GM18507 (cell line): ENCODE results near the gene FAM193A.

ENCODE experiments used
- DNase-seq: peaks from one replicate; pipeline ENCODE4 v3.0.0; 2011; ENCODE audit warnings: low read depth; ENCODE audit not compliant: insufficient read length; ENCODE audit errors: extremely low spot score
- FAIRE-seq: peaks from 2 replicates; lab custom pipeline; 2011; peaks lifted over from hg19 to GRCh38; lab: Jason Lieb, UNC

Gene FAM193A, protein sequence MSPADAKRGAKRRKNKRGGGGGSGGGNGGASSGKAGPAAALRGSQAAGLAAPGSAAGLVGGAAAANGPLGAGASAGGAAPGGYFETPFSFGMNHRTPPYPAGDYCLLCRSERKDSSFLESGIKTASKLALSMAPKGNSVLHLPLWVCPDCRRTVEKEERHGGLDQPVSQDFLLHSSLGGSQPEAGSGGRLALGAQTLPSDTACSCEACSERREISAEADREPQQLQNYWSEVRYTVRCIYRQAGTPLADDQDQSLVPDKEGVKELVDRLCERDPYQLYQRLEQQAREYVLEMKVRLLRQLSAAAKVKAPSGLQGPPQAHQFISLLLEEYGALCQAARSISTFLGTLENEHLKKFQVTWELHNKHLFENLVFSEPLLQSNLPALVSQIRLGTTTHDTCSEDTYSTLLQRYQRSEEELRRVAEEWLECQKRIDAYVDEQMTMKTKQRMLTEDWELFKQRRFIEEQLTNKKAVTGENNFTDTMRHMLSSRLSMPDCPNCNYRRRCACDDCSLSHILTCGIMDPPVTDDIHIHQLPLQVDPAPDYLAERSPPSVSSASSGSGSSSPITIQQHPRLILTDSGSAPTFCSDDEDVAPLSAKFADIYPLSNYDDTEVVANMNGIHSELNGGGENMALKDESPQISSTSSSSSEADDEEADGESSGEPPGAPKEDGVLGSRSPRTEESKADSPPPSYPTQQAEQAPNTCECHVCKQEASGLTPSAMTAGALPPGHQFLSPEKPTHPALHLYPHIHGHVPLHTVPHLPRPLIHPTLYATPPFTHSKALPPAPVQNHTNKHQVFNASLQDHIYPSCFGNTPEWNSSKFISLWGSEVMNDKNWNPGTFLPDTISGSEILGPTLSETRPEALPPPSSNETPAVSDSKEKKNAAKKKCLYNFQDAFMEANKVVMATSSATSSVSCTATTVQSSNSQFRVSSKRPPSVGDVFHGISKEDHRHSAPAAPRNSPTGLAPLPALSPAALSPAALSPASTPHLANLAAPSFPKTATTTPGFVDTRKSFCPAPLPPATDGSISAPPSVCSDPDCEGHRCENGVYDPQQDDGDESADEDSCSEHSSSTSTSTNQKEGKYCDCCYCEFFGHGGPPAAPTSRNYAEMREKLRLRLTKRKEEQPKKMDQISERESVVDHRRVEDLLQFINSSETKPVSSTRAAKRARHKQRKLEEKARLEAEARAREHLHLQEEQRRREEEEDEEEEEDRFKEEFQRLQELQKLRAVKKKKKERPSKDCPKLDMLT (N-terminal part only)

GRCh38 chr4:2536193-2537010 is at the start of gene FAM193A:
Gene FAM193A, plus strand, starts transcription at chr4:2536647. Its CDS starts 269 bp downstream, at chr4:2536916.
- peak; percentile 97 for FAIRE-seq
- peak; percentile 85 for DNase-seq

GRCh38 chr4:2486981-2487380 is 49.5 kb upstream of the FAM193A start:
- DNase-seq, result no peak
- FAIRE-seq, result no peak

DNA sequence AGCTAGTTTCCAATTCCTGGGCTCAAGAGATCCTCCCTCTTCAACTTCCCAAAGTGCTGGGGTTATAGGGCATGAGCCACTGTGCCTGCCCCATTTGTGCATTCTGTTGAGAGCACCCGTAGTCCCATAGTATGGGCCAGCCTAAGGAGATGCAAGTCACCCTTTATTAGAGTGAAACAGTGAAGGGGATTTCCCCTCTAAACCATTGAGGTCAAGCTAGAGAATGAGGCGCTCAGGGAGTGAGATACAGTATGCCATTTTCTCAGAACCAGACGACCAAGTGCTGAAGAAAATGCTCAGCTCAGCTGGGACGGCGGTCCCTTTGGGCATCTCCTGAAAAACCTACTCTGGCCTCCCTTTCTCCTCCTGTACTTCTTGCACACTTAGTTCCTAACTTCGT is 48.8 kb upstream of the FAM193A start:
- peak; percentile 39 for DNase-seq
- FAIRE-seq, result peak; percentile 81

- FAIRE-seq (no peak), DNase-seq (no peak)
Observed at GRCh38 chr4:2489081-2489805, 47.2 kb upstream of the FAM193A start.

DNA sequence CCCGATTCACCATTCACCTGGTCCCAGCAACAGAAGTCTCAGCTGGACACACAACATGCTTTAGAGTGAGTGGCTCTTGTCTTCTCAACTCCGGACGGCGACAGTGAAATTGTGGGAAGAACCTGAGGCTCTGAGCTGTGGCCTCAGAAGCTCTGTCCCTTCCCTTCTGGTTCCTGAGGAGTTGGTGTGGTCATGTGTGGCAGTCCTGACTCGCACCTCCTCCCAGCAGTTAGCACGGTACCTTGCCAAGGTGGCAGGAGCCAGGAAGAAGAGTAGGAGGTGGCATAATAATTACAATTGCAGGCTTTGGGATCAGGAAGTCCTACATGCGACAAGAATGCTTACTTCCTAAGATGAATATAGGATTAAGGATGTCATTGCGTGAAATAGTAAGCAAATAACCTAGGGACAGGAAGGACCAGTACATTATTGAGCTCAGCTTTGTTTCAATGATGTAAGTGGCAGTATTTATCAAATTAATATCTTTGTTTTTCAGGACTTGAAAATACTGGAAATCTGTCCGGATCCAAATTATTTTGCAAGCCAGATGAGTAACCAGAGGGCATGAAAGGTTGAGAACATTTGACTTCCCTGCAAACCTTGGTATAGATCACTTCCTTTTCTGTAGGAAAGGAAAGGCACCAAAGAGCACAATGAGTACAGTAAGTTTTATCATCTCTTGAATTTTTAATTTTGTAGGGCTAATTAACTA is 46.5 kb upstream of the FAM193A start:
- FAIRE-seq (no peak), DNase-seq (no peak)

DNA sequence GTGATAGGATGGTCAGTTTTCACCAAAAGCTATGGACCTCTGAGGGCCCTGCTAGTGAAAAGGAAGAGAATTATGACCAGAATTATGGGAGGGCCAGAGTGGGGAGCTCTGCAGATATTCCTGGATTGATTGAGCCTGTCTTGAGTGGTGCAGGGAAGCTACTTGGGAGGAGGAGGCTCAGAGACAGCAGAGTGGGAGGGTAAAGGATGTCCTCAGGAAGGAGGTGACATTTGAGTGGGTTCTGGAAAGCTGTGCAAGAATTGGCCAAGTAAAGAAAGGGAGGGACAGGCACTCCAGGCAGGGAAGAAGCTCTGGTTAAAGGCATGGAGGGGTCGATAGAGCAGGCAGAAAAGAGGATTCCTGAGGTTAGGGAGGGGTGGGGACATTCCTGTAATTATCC is 43.5 kb upstream of the FAM193A start:
- FAIRE-seq (no peak), DNase-seq (no peak)

- FAIRE-seq, result no peak
- DNase-seq, result no peak
Observed at GRCh38 chr4:2494992-2495391, 41.5 kb upstream of the FAM193A start.

DNA sequence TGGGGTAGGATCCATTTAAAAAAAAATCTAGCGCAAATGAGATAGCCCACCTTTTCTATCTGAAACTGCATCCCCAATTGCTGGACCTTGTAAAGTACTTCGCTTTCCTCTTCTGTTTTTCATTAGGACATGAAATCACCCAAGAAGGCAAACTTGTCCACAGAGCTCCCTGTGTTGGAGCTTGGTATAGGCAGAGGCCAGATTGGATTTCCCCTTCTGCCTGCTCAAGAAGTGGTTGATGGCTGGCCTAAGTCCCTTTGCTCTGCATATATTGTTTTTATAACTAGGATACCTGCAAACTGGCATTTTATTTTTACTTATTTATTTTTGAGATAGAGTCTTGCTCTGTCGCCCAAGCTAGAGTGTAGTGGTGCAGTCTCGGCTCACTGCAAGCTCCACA is 39.1 kb upstream of the FAM193A start:
- no peak for FAIRE-seq
- DNase-seq, result no peak

DNA sequence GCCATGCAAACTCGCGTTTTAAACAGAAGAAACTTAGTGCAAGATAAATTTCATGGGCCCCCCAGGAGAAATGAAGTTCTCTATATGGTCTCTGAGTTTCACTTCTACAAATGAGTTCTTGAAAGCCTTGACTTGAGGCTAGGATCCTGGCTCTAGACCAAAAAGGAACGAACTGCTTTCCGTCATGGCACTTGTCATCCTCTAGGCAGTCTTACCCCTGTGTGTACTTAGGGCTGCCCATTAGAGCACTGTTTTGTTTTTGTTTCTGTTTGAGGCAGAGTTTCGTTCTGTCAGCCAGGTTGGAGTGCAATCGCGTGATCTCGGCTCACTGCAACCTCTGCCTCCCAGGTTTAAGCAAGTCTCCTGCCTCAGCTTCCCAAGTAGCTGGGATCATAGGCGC is 38.5 kb upstream of the FAM193A start:
- FAIRE-seq (peak; percentile 95), DNase-seq (peak; percentile 67)

DNA sequence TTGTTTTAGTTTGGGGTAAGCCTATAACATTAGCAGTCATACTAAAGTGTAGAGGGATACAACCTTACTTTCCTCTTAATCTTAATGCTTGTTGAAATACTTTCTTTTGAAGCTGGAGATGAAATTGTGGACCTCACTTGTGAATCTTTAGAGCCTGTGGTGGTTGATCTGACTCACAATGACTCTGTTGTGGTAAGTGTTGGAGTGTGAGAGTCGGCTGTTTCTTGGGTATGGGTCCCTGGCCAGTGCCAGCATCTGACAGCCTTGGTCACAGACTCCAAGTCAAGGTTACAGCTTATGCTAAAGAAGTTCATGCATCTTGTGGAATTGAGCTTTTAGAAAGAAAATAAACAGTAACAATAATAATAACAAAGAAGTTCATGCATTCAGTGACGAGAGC is 35.9 kb upstream of the FAM193A start:
- DNase-seq, result no peak

GRCh38 chr4:2501034-2501594 is 35.3 kb upstream of the FAM193A start:
- FAIRE-seq (no peak), DNase-seq (no peak)

More for the DNA sequence above, 35.9 kb upstream of the FAM193A start:
- no peak for FAIRE-seq

DNA sequence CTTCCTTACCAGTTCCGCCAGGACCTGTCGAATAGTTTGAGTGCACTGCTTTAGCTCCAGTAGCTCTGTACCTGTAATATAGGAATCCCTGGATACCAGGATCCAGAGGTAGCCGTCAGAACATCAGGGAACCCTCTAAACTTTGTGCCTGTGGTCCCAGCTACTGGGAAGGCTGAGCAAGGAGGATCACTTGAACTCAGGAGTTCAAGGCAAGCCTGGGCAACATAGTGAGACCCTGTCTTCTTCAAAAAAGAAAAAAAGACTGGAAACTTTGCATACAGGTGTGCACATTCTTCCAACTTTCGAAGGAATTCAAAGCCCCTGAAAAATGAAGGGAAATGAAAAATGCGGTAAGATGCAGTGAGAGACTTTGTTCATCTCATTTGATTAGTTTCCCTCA is 32.6 kb upstream of the FAM193A start:
- DNase-seq (no peak), FAIRE-seq (no peak)

- no peak for DNase-seq
- FAIRE-seq, result no peak
Observed at GRCh38 chr4:2507259-2507658, 29.2 kb upstream of the FAM193A start.

DNA sequence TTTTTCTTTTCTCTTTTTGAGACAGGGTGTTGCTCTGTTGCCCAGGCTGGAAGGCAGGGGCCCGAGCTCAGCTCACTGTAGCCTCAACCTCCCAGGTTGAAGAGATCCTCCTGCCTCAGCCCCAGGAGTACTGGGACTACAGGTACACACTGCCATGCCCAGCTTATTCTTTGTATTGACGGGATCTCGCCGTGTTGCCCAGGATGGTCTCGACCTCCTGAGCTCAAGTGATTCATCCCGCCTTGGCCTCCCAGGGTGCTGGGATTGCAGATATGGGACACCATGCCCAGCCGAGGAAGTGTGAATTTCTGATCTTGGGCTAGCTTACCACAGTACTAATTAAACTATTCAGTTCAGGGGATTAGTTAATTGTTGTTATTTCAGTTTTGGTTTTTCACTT is 28.6 kb upstream of the FAM193A start:
- FAIRE-seq (no peak), DNase-seq (no peak)

GRCh38 chr4:2510351-2511259 is 25.8 kb upstream of the FAM193A start:
- FAIRE-seq (peak; percentile 49), DNase-seq (no peak)

GRCh38 chr4:2511645-2512131 is 24.8 kb upstream of the FAM193A start:
- peak; percentile 80 for FAIRE-seq
- DNase-seq, result no peak
